HEK293T (cell line): ENCODE measurements around the gene FAM81A.

Source experiments
- FOXA1 ChIP-seq: fragments of 450-650 bp; IDR thresholded peaks from 2 replicates; pipeline ENCODE4 v1.6.1; 2016; ENCODE audit warnings: mild to moderate bottlenecking
- FOXM1 ChIP-seq: fragments of 450-650 bp; IDR thresholded peaks from 2 replicates; pipeline ENCODE4 v1.6.1; 2017; ENCODE audit warnings: mild to moderate bottlenecking, borderline replicate concordance
- LEF1 ChIP-seq: fragments of 450-650 bp; IDR thresholded peaks from 2 replicates; pipeline ENCODE4 v1.6.1; 2017; ENCODE audit warnings: mild to moderate bottlenecking, borderline replicate concordance
- NFRKB ChIP-seq: fragments of 450-650 bp; IDR thresholded peaks from 2 replicates; pipeline ENCODE4 v1.6.1; 2016; ENCODE audit warnings: mild to moderate bottlenecking, moderate library complexity
- SP1 ChIP-seq: fragments of 450-650 bp; IDR thresholded peaks from 2 replicates; pipeline ENCODE4 v1.6.1; 2017
- SUZ12 ChIP-seq: fragments of 450-650 bp; IDR thresholded peaks from 2 replicates; pipeline ENCODE4 v1.6.1; 2016; ENCODE audit warnings: mild to moderate bottlenecking
- TARDBP ChIP-seq: fragments of 450-650 bp; IDR thresholded peaks from 2 replicates; pipeline ENCODE4 v1.6.1; 2016
- ZNF384 ChIP-seq: fragments of 450-650 bp; IDR thresholded peaks from 2 replicates; pipeline ENCODE4 v1.6.1; 2016
- TF ChIP-seq, protein P1 (sequence below): fragments of 450-650 bp; IDR thresholded peaks from 2 replicates; pipeline ENCODE4 v1.6.1; 2016

DNA sequence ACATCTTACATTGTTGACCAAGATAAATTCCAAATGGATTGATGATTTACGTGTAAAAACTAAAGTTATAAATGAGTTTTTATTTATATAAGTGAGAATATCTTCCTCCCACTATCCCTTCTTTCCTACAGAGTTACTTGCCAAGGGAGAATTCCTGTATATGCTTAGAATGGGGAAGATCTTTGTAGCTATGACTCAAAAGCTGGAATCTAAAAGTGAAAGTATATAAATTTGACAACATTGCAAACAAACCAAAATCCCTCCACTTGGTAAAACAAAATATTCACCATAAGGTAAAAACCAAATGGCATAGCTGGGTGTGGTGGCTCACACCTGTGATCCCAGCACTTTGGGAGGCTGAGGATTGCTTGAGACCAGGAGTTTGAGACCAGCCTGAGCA lies 120.9 kb downstream of the FAM81A start:
- no peak for TF ChIP-seq FOXM1
- TF ChIP-seq, protein P1, sequence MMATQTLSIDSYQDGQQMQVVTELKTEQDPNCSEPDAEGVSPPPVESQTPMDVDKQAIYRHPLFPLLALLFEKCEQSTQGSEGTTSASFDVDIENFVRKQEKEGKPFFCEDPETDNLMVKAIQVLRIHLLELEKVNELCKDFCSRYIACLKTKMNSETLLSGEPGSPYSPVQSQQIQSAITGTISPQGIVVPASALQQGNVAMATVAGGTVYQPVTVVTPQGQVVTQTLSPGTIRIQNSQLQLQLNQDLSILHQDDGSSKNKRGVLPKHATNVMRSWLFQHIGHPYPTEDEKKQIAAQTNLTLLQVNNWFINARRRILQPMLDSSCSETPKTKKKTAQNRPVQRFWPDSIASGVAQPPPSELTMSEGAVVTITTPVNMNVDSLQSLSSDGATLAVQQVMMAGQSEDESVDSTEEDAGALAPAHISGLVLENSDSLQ: no peak
- TF ChIP-seq FOXA1: no peak
- no peak for TF ChIP-seq ZNF384
- TF ChIP-seq NFRKB: no peak
- TF ChIP-seq SUZ12: no peak
- TF ChIP-seq SP1: no peak
- TF ChIP-seq TARDBP: no peak
- TF ChIP-seq LEF1: no peak
